Activated CD8-positive, alpha-beta memory T cell treated with anti-CD3 and anti-CD28 coated beads, Interleukin-2, amount 50 U/mL, for 1 hour (primary cell): ENCODE data around the gene MOB3A.
A peak's percentile ranks its signal among the peaks of the same experiment; 100 is the strongest.

Source experiments
- DNase-seq: peaks from one replicate; pipeline ENCODE4 v3.0.0-alpha.2; 2020; ENCODE audit errors: extremely low read depth

The MOB3A gene

GRCh38 chr19:2046046-2046907, 49.8 kb downstream of the MOB3A start:
- no peak for DNase-seq

- DNase-seq: no peak
Observed at GRCh38 chr19:2045501-2046045, 50.6 kb downstream of the MOB3A start.

- no peak for DNase-seq
Observed at GRCh38 chr19:2044709-2045500, 51.2 kb downstream of the MOB3A start.

GRCh38 chr19:2043961-2044708, 52.0 kb downstream of the MOB3A start:
- no peak for DNase-seq

GRCh38 chr19:2043251-2043641, 52.9 kb downstream of the MOB3A start:
- DNase-seq: no peak

GRCh38 chr19:2042485-2043250, 53.5 kb downstream of the MOB3A start:
- no peak for DNase-seq

GRCh38 chr19:2041683-2042484, 54.2 kb downstream of the MOB3A start:
- peak; percentile 96 for DNase-seq

- DNase-seq: no peak
Observed at GRCh38 chr19:2041433-2041682, 54.8 kb downstream of the MOB3A start.

- no peak for DNase-seq
Observed at GRCh38 chr19:2040647-2041432, 55.3 kb downstream of the MOB3A start.

GRCh38 chr19:2039959-2040646, 56.0 kb downstream of the MOB3A start:
- DNase-seq: no peak

GRCh38 chr19:2039089-2039958, 56.8 kb downstream of the MOB3A start:
- no peak for DNase-seq

- no peak for DNase-seq
Observed at GRCh38 chr19:2038284-2039088, 57.6 kb downstream of the MOB3A start.

- no peak for DNase-seq
Observed at GRCh38 chr19:2037651-2038255, 58.4 kb downstream of the MOB3A start.

GRCh38 chr19:2036424-2036823, 59.7 kb downstream of the MOB3A start:
- no peak for DNase-seq

- no peak for DNase-seq
Observed at GRCh38 chr19:2035590-2035991, 60.5 kb downstream of the MOB3A start.

- DNase-seq: no peak
Observed at GRCh38 chr19:2034729-2035589, 61.2 kb downstream of the MOB3A start.
